WERI-Rb-1 (cell line): Measurements from ENCODE around the gene RPTOR.

Source experiments
- DNase-seq: peaks from one replicate; pipeline ENCODE4 v3.0.0-alpha.2; 2020
- H3K27ac ChIP-seq: fragments of 250-450 bp; sonication (Bioruptor Pico); 2 replicates; pipeline ENCODE4 v1.5.1; 2020; ENCODE audit warnings: mild to moderate bottlenecking, moderate library complexity
- H3K27me3 ChIP-seq: fragments of 250-450 bp; sonication (Bioruptor Pico); 2 replicates; pipeline ENCODE4 v1.5.1; 2021; ENCODE audit warnings: mild to moderate bottlenecking, low read depth, moderate library complexity; ENCODE audit not compliant: insufficient read depth, severe bottlenecking
- H3K36me3 ChIP-seq: fragments of 250-450 bp; sonication (Bioruptor Pico); 2 replicates; pipeline ENCODE4 v1.5.1; 2020; ENCODE audit warnings: mild to moderate bottlenecking, moderate library complexity
- H3K4me3 ChIP-seq: 2 replicates; pipeline ENCODE4 v1.5.1; 2011; ENCODE audit warnings: low read depth, mild to moderate bottlenecking, control low read depth, low read length
- H3K9me3 ChIP-seq: fragments of 250-450 bp; sonication (Bioruptor Pico); 2 replicates; pipeline ENCODE4 v1.5.1; 2021; ENCODE audit warnings: mild to moderate bottlenecking, moderate library complexity; ENCODE audit not compliant: severe bottlenecking
- CTCF ChIP-seq: IDR thresholded peaks from 2 replicates; pipeline ENCODE4 v1.5.1; 2011; ENCODE audit warnings: low read depth, mild to moderate bottlenecking, control low read depth, inconsistent platforms, low read length

Gene RPTOR

GRCh38 chr17:80852476-80853015, 307.9 kb downstream of the RPTOR start:
- DNase-seq, result no peak
- no peaks in the 10 kb centered on the region for H3K27me3 ChIP-seq
- H3K9me3 ChIP-seq, result no peaks in the 10 kb centered on the region
- H3K27ac ChIP-seq, result no peak overlapping the region
- TF ChIP-seq CTCF, result no peak
- peaks cover 40% of the 10 kb centered on the region for H3K36me3 ChIP-seq
- no peak overlapping the region for H3K4me3 ChIP-seq

GRCh38 chr17:80853076-80853475, 308.4 kb downstream of the RPTOR start:
- H3K27me3 ChIP-seq, result no peaks in the 10 kb centered on the region
- H3K27ac ChIP-seq, result no peak overlapping the region
- DNase-seq, result no peak
- peaks cover 35% of the 10 kb centered on the region for H3K36me3 ChIP-seq
- no peak overlapping the region for H3K4me3 ChIP-seq
- no peak for TF ChIP-seq CTCF
- no peaks in the 10 kb centered on the region for H3K9me3 ChIP-seq

GRCh38 chr17:80854220-80854619, 309.6 kb downstream of the RPTOR start:
- Histone ChIP-seq H3K36me3 (peaks cover 24% of the 10 kb centered on the region), H3K27ac (no peak overlapping the region), H3K4me3 (no peak overlapping the region), H3K9me3 (no peaks in the 10 kb centered on the region), H3K27me3 (no peaks in the 10 kb centered on the region)
- no peak for TF ChIP-seq CTCF
- no peak for DNase-seq

- peaks cover 15% of the 10 kb centered on the region for H3K36me3 ChIP-seq
- no peak overlapping the region for H3K27ac ChIP-seq
- TF ChIP-seq CTCF, result no peak
- no peaks in the 10 kb centered on the region for H3K9me3 ChIP-seq
- no peaks in the 10 kb centered on the region for H3K27me3 ChIP-seq
- no peak for DNase-seq
- no peak overlapping the region for H3K4me3 ChIP-seq
These were observed 310.7 kb downstream of the RPTOR start for GRCh38 chr17:80855196-80855947.

GRCh38 chr17:80855948-80856862, 311.6 kb downstream of the RPTOR start:
- Histone ChIP-seq H3K4me3 (no peak overlapping the region), H3K27ac (no peak overlapping the region), H3K36me3 (peaks cover 21% of the 10 kb centered on the region), H3K9me3 (no peaks in the 10 kb centered on the region), H3K27me3 (no peaks in the 10 kb centered on the region)
- TF ChIP-seq CTCF, result no peak
- no peak for DNase-seq
